Purkinje cell (primary cell): Measurements from ENCODE around the gene LINGO1. TPM values are rescaled to one million over a fixed set of nuclear protein-coding genes. Genes with fewer than 3 reads are reported as not detected.

ENCODE experiments used
- polyA plus RNA-seq: library from polyadenylated mRNA; unstranded; fragments of >200 nt; fragmentation: Nextera tagmentation; gene quantifications from 2 replicates; pipeline ENCODE4 v1.2.1, GENCODE V29; 2014

Gene LINGO1, protein sequence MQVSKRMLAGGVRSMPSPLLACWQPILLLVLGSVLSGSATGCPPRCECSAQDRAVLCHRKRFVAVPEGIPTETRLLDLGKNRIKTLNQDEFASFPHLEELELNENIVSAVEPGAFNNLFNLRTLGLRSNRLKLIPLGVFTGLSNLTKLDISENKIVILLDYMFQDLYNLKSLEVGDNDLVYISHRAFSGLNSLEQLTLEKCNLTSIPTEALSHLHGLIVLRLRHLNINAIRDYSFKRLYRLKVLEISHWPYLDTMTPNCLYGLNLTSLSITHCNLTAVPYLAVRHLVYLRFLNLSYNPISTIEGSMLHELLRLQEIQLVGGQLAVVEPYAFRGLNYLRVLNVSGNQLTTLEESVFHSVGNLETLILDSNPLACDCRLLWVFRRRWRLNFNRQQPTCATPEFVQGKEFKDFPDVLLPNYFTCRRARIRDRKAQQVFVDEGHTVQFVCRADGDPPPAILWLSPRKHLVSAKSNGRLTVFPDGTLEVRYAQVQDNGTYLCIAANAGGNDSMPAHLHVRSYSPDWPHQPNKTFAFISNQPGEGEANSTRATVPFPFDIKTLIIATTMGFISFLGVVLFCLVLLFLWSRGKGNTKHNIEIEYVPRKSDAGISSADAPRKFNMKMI
- 0.60 and 6.4 TPM in 2 replicates for polyA plus RNA-seq

DNA sequence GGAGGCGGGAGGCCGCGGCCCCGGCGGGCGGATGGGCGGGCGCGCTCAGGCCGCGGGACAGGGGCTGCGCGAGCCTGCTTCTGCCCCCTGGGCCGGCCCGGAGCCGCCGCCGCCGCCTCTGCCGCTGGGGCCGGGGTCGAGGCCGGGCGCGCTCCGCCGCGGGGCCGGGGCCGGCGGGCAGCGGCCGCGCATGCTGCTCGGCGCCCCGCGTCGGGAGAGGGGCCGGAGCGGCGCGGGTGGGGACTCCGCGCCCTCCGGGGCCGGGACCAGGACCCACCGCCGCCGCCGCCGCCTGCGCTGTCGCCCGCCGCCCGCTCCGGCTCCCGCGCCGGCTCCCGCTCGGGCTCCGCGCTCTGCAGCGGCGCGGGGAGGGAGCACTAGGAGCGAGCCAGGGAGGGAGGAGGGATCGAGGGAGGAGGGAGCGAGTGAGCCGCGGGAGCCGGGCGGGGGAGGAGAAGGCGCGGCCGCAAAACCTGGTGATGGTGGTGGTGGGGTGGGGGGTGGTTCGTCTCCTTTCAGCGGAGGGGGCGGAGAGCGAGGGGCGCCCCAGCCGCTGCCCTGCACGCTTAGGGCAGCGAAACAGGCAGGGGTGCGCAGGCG, at the start of gene LINGO1:
Gene LINGO1 (minus strand): TSS at position 379 of the 600 bp plus-strand sequence. CDS start 597 bp downstream, outside the sequence.

Other genes starting within 250 kb of the LINGO1 start
- 1.3 and 9.5 TPM in 2 replicates for gene PEAK1, start 212.8 kb downstream of the LINGO1 start, polyA plus RNA-seq
- 15.6 and 60.7 TPM in 2 replicates for gene HMG20A, start 212.0 kb downstream of the LINGO1 start, polyA plus RNA-seq